H1 (cell line): Measurements from ENCODE around the gene WDR1. TPM values are rescaled to one million over a fixed set of nuclear protein-coding genes. Genes with fewer than 3 reads are reported as not detected.

Experiments
- CTCF ChIA-PET: fragments of 300-600 bp; sonication (Branson Sonifier 250); formaldehyde crosslinking; loops from one replicate; lab custom pipeline; 2021; ENCODE audit not compliant: partially characterized antibody; lab: Charles Lee
- POLR2A ChIA-PET: fragments of 300-600 bp; sonication (Branson Sonifier 250); formaldehyde crosslinking; loops from one replicate; lab custom pipeline; 2021; ENCODE audit warnings: inconsistent platforms; ENCODE audit not compliant: partially characterized antibody; lab: Charles Lee
- DNase-seq, 2 experiments: peaks; one replicate each; pipeline versions ENCODE4 v3.0.0 to v3.0.0-alpha.2; 2010 to 2022; ENCODE audit warnings: low spot score in 2 of 2, low read depth in 1 of 2, mixed read lengths in 1 of 2
- FAIRE-seq: peaks from 2 replicates; lab custom pipeline; 2011; peaks lifted over from hg19 to GRCh38; lab: Jason Lieb, UNC
- H2AFZ ChIP-seq: 2 replicates; pipeline ENCODE4 v1.8.1; 2012; ENCODE audit warnings: low read length, inconsistent platforms
- H2AK5ac ChIP-seq: 2 replicates; pipeline ENCODE4 v1.6.1; 2013; ENCODE audit warnings: low read depth, low read length
- H2BK120ac ChIP-seq: replicated peaks from 2 replicates; pipeline ENCODE3; 2013; ENCODE audit warnings: low read depth, low read length, inconsistent platforms
- H2BK12ac ChIP-seq: 2 replicates; pipeline ENCODE4 v1.6.1; 2013; ENCODE audit warnings: low read depth, low read length
- H2BK15ac ChIP-seq: 2 replicates; pipeline ENCODE4 v1.6.1; 2013; ENCODE audit warnings: low read length
- H2BK20ac ChIP-seq: 2 replicates; pipeline ENCODE4 v1.6.1; 2013; ENCODE audit warnings: low read length
- H2BK5ac ChIP-seq: 2 replicates; pipeline ENCODE4 v1.6.1; 2013; ENCODE audit warnings: low read depth, low read length
- H3K14ac ChIP-seq: 2 replicates; pipeline ENCODE4 v1.6.1; 2013; ENCODE audit warnings: inconsistent platforms; ENCODE audit not compliant: insufficient read length
- H3K18ac ChIP-seq: 2 replicates; pipeline ENCODE4 v1.6.1; 2013; ENCODE audit warnings: low read length; ENCODE audit errors: extremely low read depth
- H3K23ac ChIP-seq: 2 replicates; pipeline ENCODE4 v1.6.1; 2013; ENCODE audit warnings: inconsistent platforms; ENCODE audit not compliant: insufficient read length
- H3K23me2 ChIP-seq: 2 replicates; pipeline ENCODE4 v1.6.1; 2013; ENCODE audit warnings: low read depth, low read length
- H3K27ac ChIP-seq: 2 replicates; pipeline ENCODE4 v1.6.1; 2011; ENCODE audit warnings: low read depth, low read length, inconsistent platforms
- H3K27me3 ChIP-seq, 4 experiments: replicated peaks in 1 of 4; 1 replicate in 1 of 4; 2 replicates in 3 of 4; pipeline versions ENCODE4 v1.6.1 to v1.8.1; 2011 to 2013; ENCODE audit warnings: low read length in 3 of 4, mild to moderate bottlenecking in 3 of 4, inconsistent platforms in 2 of 4, mixed read lengths in 2 of 4, moderate library complexity in 1 of 4; ENCODE audit not compliant: control insufficient read depth in 3 of 4, insufficient read depth in 3 of 4; ENCODE audit errors: extremely low read depth in 1 of 4
- H3K36me3 ChIP-seq, 4 experiments: 2 replicates each; pipeline versions ENCODE4 v1.6.1 to v1.8.1; 2011 to 2013; ENCODE audit warnings: mild to moderate bottlenecking in 4 of 4, low read length in 3 of 4, moderate library complexity in 2 of 4, control low read depth in 1 of 4, inconsistent platforms in 1 of 4; ENCODE audit not compliant: insufficient read depth in 4 of 4, control insufficient read depth in 2 of 4
- H3K4ac ChIP-seq: replicated peaks from 2 replicates; pipeline ENCODE3; 2013; ENCODE audit warnings: low read length, low read depth, mixed read lengths, inconsistent platforms; ENCODE audit not compliant: insufficient read length
- H3K4me1 ChIP-seq, 4 experiments: replicated peaks in 1 of 4; 1 replicate in 1 of 4; 2 replicates in 3 of 4; pipeline versions ENCODE4 v1.6.1 to v1.8.1; 2011 to 2013; ENCODE audit warnings: low read length in 3 of 4, inconsistent platforms in 2 of 4, mixed read lengths in 1 of 4; ENCODE audit not compliant: insufficient read depth in 4 of 4, control insufficient read depth in 3 of 4
- H3K4me2 ChIP-seq, 2 experiments: 2 replicates each; pipeline versions ENCODE4 v1.6.1 to v1.8.1; 2011 to 2013; ENCODE audit warnings: low read depth in 2 of 2, low read length in 2 of 2, control low read depth in 1 of 2, inconsistent platforms in 1 of 2, mild to moderate bottlenecking in 1 of 2; ENCODE audit not compliant: insufficient read depth in 1 of 2
- H3K4me3 ChIP-seq, 4 experiments: fragments of 200-600, 300-600 bp in 1 of 4; sonication (generic), shearing (Covaris generic), sonication (Bioruptor Twin) in 1 of 4; 2 replicates each; pipeline versions ENCODE4 v1.5.1 to v1.8.1; 2011 to 2016; ENCODE audit warnings: low read length in 4 of 4, low read depth in 3 of 4, control low read depth in 2 of 4, inconsistent platforms in 2 of 4, mild to moderate bottlenecking in 2 of 4, mixed read lengths in 1 of 4, moderate library complexity in 1 of 4; ENCODE audit not compliant: insufficient read depth in 2 of 4; ENCODE audit errors: extremely low read depth in 1 of 4
- H3K56ac ChIP-seq: replicated peaks from 2 replicates; pipeline ENCODE3; 2013; ENCODE audit warnings: low read depth, mild to moderate bottlenecking, mixed read lengths, low read length, inconsistent platforms; ENCODE audit not compliant: insufficient read length
- H3K79me1 ChIP-seq: 2 replicates; pipeline ENCODE4 v1.6.1; 2013; ENCODE audit warnings: low read depth, low read length, control low read depth
- H3K79me2 ChIP-seq, 2 experiments: 2 replicates each; pipeline versions ENCODE4 v1.6.1 to v1.8.1; 2012 to 2013; ENCODE audit warnings: low read length in 2 of 2, mild to moderate bottlenecking in 2 of 2, inconsistent platforms in 1 of 2; ENCODE audit not compliant: insufficient read depth in 2 of 2, control insufficient read depth in 1 of 2
- H3K9ac ChIP-seq, 4 experiments: replicated peaks in 1 of 4; 1 replicate in 1 of 4; 2 replicates in 3 of 4; pipeline versions ENCODE4 v1.6.1 to v1.8.1; 2011 to 2013; ENCODE audit warnings: low read depth in 3 of 4, low read length in 3 of 4, control low read depth in 2 of 4, mild to moderate bottlenecking in 2 of 4, moderate library complexity in 2 of 4, inconsistent platforms in 1 of 4; ENCODE audit errors: extremely low read depth in 1 of 4
- H3K9me3 ChIP-seq, 2 experiments: 2 replicates each; pipeline versions ENCODE4 v1.6.1 to v1.8.1; 2012 to 2013; ENCODE audit warnings: mild to moderate bottlenecking in 2 of 2, moderate library complexity in 2 of 2, control low read depth in 1 of 2, inconsistent platforms in 1 of 2, low read depth in 1 of 2, low read length in 1 of 2, mixed read lengths in 1 of 2; ENCODE audit not compliant: insufficient read depth in 2 of 2
- H4K20me1 ChIP-seq, 2 experiments: replicated peaks in 1 of 2; 2 replicates each; pipeline versions ENCODE3 to v1.8.1; 2011 to 2013; ENCODE audit warnings: inconsistent platforms in 2 of 2, low read length in 2 of 2, mild to moderate bottlenecking in 1 of 2; ENCODE audit not compliant: insufficient read depth in 2 of 2, control insufficient read depth in 1 of 2
- H4K5ac ChIP-seq: 2 replicates; pipeline ENCODE4 v1.6.1; 2013; ENCODE audit warnings: low read length, low read depth, mixed read lengths, inconsistent platforms; ENCODE audit not compliant: insufficient read length
- H4K8ac ChIP-seq: 2 replicates; pipeline ENCODE4 v1.8.0; 2013; ENCODE audit warnings: mild to moderate bottlenecking, moderate library complexity, low read length, inconsistent platforms; ENCODE audit not compliant: insufficient read depth; ENCODE audit errors: extremely low read depth
- H4K91ac ChIP-seq: replicated peaks from 2 replicates; pipeline ENCODE3; 2013; ENCODE audit warnings: low read length, mixed read lengths, inconsistent platforms; ENCODE audit not compliant: insufficient read length
- CBX5 ChIP-seq: fragments of 300-800, 300-1000 bp; sonication (generic); IDR thresholded peaks from 2 replicates; pipeline ENCODE4 v1.7.1; 2016; ENCODE audit warnings: antibody characterized with exemption, low read length, low read depth
- CHD1 ChIP-seq: IDR thresholded peaks from 2 replicates; pipeline ENCODE4 v1.6.1; 2012; ENCODE audit warnings: low read depth, low read length, improper control_type of control experiment
- CREB1 ChIP-seq: IDR thresholded peaks from 2 replicates; pipeline ENCODE4 v1.6.1; 2012; ENCODE audit warnings: inconsistent platforms
- HDAC2 ChIP-seq, 2 experiments: fragments of 300-600 bp in 1 of 2; sonication (generic) in 1 of 2; IDR thresholded peaks; 2 replicates each; pipeline ENCODE4 v1.6.1; 2011 to 2012; ENCODE audit warnings: low read depth in 2 of 2, low read length in 2 of 2, mild to moderate bottlenecking in 2 of 2, moderate library complexity in 2 of 2, borderline replicate concordance in 1 of 2, inconsistent platforms in 1 of 2
- KDM1A ChIP-seq: fragments of 200-600, 300-600 bp; sonication (generic); IDR thresholded peaks from 2 replicates; pipeline ENCODE4 v1.7.1; 2016; ENCODE audit warnings: mild to moderate bottlenecking, low read length, borderline replicate concordance
- NANOG ChIP-seq: IDR thresholded peaks from 2 replicates; pipeline ENCODE4 v1.6.1; 2011; ENCODE audit warnings: low read length, low read depth, mild to moderate bottlenecking, inconsistent platforms; ENCODE audit not compliant: insufficient read depth, poor library complexity, severe bottlenecking
- POLR2A ChIP-seq, 2 experiments: IDR thresholded peaks; 1 replicate in 1 of 2; 2 replicates in 1 of 2; pipeline ENCODE4 v1.6.1; 2011; ENCODE audit warnings: low read depth in 2 of 2, low read length in 2 of 2, mild to moderate bottlenecking in 2 of 2; ENCODE audit errors: control extremely low read depth in 1 of 2
- RBBP5 ChIP-seq: IDR thresholded peaks from 2 replicates; pipeline ENCODE4 v1.7.1; 2012; ENCODE audit warnings: low read depth, mild to moderate bottlenecking, inconsistent platforms, low read length, moderate library complexity, borderline replicate concordance
- SUZ12 ChIP-seq: fragments of 200-600 bp; sonication (generic); IDR thresholded peaks from 2 replicates; pipeline ENCODE4 v1.6.1; 2012; ENCODE audit warnings: mild to moderate bottlenecking, inconsistent platforms, low read length, moderate library complexity, mixed read lengths
- TBP ChIP-seq: IDR thresholded peaks from 2 replicates; pipeline ENCODE4 v1.6.1; 2011; ENCODE audit warnings: low read depth, low read length, improper control_type of control experiment
- ZNF274 ChIP-seq: IDR thresholded peaks from 2 replicates; pipeline ENCODE4 v1.7.0; 2012; ENCODE audit warnings: low read length, borderline replicate concordance; ENCODE audit errors: extremely low read depth
- WGBS, 2 experiments: shearing (Covaris generic) in 1 of 2; methylation state at CpG; one replicate each; pipeline versions ENCODE4 v1.1.6 to v1.1.7; 2013 to 2015; ENCODE audit warnings: low lambda C conversion rate in 2 of 2, mixed read lengths in 2 of 2, inconsistent platforms in 1 of 2, low coverage in 1 of 2, missing lambda C conversion rate in 1 of 2; ENCODE audit not compliant: insufficient replicate concordance in 2 of 2, insufficient coverage in 1 of 2, insufficient read length in 1 of 2; ENCODE audit errors: extremely low coverage in 1 of 2, missing lambda C conversion rate in 1 of 2; 5-methylcytosine and 5-hydroxymethylcytosine counted together
- polyA plus RNA-seq, 7 experiments: library from polyadenylated mRNA; depleted of rRNA in 3 of 7; stranded (reverse) in 5 of 7; unstranded in 2 of 7; fragments of >200 nt in 5 of 7; fragments of 200-250 nt in 2 of 7; gene quantifications; 1 replicate in 5 of 7; 2 replicates in 1 of 7; 4 replicates in 1 of 7; pipeline versions ENCODE4 v1.2.1 to v1.2.3, GENCODE V29; 2011 to 2013; ENCODE audit warnings: missing spikeins in 2 of 7, mixed read lengths in 2 of 7
- total RNA-seq: library from RNA; stranded (reverse); fragmentation: NEBNext Ultra II Directional; extraction: Animal tissue kit (Norgen Biotek cat#: 25700); gene quantifications from 2 replicates; pipeline ENCODE4 v1.2.1, GENCODE V29; 2021
- TF ChIP-seq, protein P1 (sequence below): IDR thresholded peaks from 2 replicates; pipeline ENCODE4 v1.6.1; 2012; ENCODE audit warnings: inconsistent platforms

Gene WDR1
- total and polyA plus RNA-seq, 2 of the 8 experiments (the other 6 are each of a cell fraction or from before 2014, with no cell fraction given), result 315 to 377 TPM

DNA sequence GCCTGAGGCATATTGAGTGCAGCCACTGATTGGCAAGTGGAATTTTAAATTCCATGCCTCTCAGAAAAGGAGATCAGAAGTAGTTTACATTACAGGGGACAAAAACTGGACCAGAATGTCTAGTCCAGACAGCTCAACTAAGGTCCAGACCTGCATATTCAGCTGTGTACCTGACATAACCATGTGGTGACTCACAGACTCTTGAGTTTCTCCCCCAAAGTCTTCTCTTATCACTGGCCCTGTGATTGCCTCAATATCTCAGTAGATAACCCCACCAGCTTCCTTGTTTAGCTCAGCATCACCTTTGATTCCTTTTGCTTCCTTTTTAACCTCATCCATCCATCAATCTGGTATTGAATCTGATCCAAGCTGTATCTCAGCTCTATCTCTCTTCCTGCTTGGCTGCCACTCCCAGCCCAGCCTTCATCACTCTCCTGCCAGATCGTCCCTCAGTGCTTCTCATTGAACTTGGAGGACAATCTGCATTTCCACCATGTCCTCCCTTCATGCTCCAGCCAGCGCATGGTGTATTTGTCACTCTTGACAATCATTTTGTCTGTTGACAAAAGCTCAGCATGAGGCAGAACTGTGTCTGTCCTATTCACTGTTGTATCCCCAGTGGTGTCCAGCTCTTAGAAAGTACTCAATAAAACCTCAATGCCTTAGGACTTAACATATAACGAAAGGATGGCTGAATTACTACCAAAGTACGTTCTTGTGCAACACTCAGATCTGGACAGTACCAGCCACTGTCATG is 67.5 kb downstream of the WDR1 start:
- ChIA-PET POLR2A (interaction anchor here (0.8 kb wide), 1 partner anchor 69 kb away, joined by 4 read pairs; no protein-coding TSS in a partner anchor), CTCF (interaction anchor here (0.8 to 1.9 kb wide), 3 partner anchors 9 to 104 kb away, joined by 3 to 4 read pairs (median 4); no protein-coding TSS in a partner anchor)
- H2BK5ac ChIP-seq, result no peak overlapping the region
- no peak overlapping the region for H2BK12ac ChIP-seq
- no peak overlapping the region for H3K9ac ChIP-seq
- no peak overlapping the region for H3K14ac ChIP-seq
- H2BK120ac ChIP-seq, result no peak overlapping the region
- H3K56ac ChIP-seq, result no peak overlapping the region
- DNase-seq, result no peak
- no peaks in the 10 kb centered on the region for H3K79me2 ChIP-seq
- H4K8ac ChIP-seq, result no peak overlapping the region
- H3K4me3 ChIP-seq, result no peak overlapping the region
- no peaks in the 10 kb centered on the region for H3K9me3 ChIP-seq
- H3K36me3 ChIP-seq, result no peaks in the 10 kb centered on the region
- no peak overlapping the region for H2AK5ac ChIP-seq
- H4K5ac ChIP-seq, result no peak overlapping the region
- no peaks in the 10 kb centered on the region for H3K23me2 ChIP-seq
- no peak overlapping the region for H3K18ac ChIP-seq
- H4K20me1 ChIP-seq, result no peaks in the 10 kb centered on the region
- H3K4me2 ChIP-seq, result no peak overlapping the region; a peak in 1 of 4 replicates
- 89% methylated on average over 4 of the region's 4 CpGs; no CpG with 5 or more reads in 1 of the 2 experiments for WGBS, 2 experiments
- H4K91ac ChIP-seq, result no peak overlapping the region
- no peak overlapping the region for H3K4ac ChIP-seq
- no peak for FAIRE-seq
- no peaks in the 10 kb centered on the region for H3K27me3 ChIP-seq
- no peak overlapping the region for H2AFZ ChIP-seq
- no peaks in the 10 kb centered on the region for H3K79me1 ChIP-seq
- H2BK20ac ChIP-seq, result no peak overlapping the region
- peaks cover 2 to 12% (median 7%) of the 10 kb centered on the region in 4 experiments; a peak in 5 of 7 replicates for H3K4me1 ChIP-seq
- no peak overlapping the region for H2BK15ac ChIP-seq
- no peak overlapping the region for H3K27ac ChIP-seq
- no peak overlapping the region for H3K23ac ChIP-seq
- TF ChIP-seq CHD1, result no peak
- TF ChIP-seq TBP, result no peak
- no peak for TF ChIP-seq HDAC2 (IDR thresholded peaks at IDR 0.05; ENCODE audit: borderline replicate concordance in 1 of 2, low read depth in 2 of 2, low read length in 2 of 2)
- TF ChIP-seq, protein P1, sequence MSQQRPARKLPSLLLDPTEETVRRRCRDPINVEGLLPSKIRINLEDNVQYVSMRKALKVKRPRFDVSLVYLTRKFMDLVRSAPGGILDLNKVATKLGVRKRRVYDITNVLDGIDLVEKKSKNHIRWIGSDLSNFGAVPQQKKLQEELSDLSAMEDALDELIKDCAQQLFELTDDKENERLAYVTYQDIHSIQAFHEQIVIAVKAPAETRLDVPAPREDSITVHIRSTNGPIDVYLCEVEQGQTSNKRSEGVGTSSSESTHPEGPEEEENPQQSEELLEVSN, result no peak
- TF ChIP-seq SUZ12, result no peak
- no peak for TF ChIP-seq CBX5
- TF ChIP-seq KDM1A, result no peak
- no peak for TF ChIP-seq POLR2A (IDR thresholded peaks at IDR 0.05; ENCODE audit: control extremely low read depth in 1 of 2, low read depth in 2 of 2, low read length in 2 of 2)
- TF ChIP-seq CREB1, result no peak
- no peak for TF ChIP-seq RBBP5
- TF ChIP-seq ZNF274, result no peak
- TF ChIP-seq NANOG, result no peak
